Loucy (cell line): ENCODE data around the gene DCST1.
A peak's percentile ranks its signal among the peaks of the same experiment; 100 is the strongest.

ENCODE experiments used
- H2AFZ ChIP-seq: fragments of 200-600 bp; sonication (generic); 2 replicates; pipeline ENCODE4 v1.6.0; 2016; ENCODE audit warnings: antibody characterized with exemption, mild to moderate bottlenecking, low read length, moderate library complexity
- H3F3A ChIP-seq: fragments of 200-600 bp; 2 replicates; pipeline ENCODE4 v1.6.0; 2016; ENCODE audit warnings: antibody characterized with exemption, low read depth, mild to moderate bottlenecking
- H3K27me3 ChIP-seq: fragments of 200-600 bp; sonication (generic); 2 replicates; pipeline ENCODE4 v1.6.1; 2014; ENCODE audit warnings: low read length, mild to moderate bottlenecking; ENCODE audit not compliant: insufficient read depth, poor library complexity, severe bottlenecking
- H3K36me3 ChIP-seq: fragments of 200-600 bp; sonication (generic); 2 replicates; pipeline ENCODE4 v1.6.1; 2016; ENCODE audit warnings: low read length; ENCODE audit not compliant: insufficient read depth
- H3K4me1 ChIP-seq: fragments of 200-600 bp; sonication (generic); 2 replicates; pipeline ENCODE4 v1.5.1; 2014; ENCODE audit warnings: low read length, mild to moderate bottlenecking; ENCODE audit not compliant: insufficient read depth, poor library complexity, severe bottlenecking
- H3K4me2 ChIP-seq: fragments of 200-600 bp; sonication (generic); 2 replicates; pipeline ENCODE4 v1.6.0; 2014; ENCODE audit warnings: antibody characterized with exemption, low read length, low read depth, mild to moderate bottlenecking; ENCODE audit not compliant: poor library complexity, severe bottlenecking
- H3K4me3 ChIP-seq: fragments of 200-600 bp; sonication (generic); 2 replicates; pipeline ENCODE4 v1.5.1; 2014; ENCODE audit warnings: low read length, mild to moderate bottlenecking, mixed read lengths; ENCODE audit not compliant: poor library complexity, severe bottlenecking
- H3K79me2 ChIP-seq: fragments of 200-600 bp; sonication (generic); 2 replicates; pipeline ENCODE4 v1.6.1; 2014; ENCODE audit warnings: low read length; ENCODE audit not compliant: insufficient read depth
- H3K9ac ChIP-seq: fragments of 200-600 bp; sonication (generic); 2 replicates; pipeline ENCODE4 v1.6.0; 2014; ENCODE audit warnings: mild to moderate bottlenecking, low read depth, low read length, moderate library complexity; ENCODE audit not compliant: poor library complexity, severe bottlenecking
- H3K9me2 ChIP-seq: fragments of 200-600 bp; sonication (generic); replicated peaks from 2 replicates; pipeline ENCODE4 v1.6.1; 2016; ENCODE audit warnings: low read depth, low read length, mixed read lengths
- H3K9me3 ChIP-seq: fragments of 200-600 bp; sonication (generic); 2 replicates; pipeline ENCODE4 v1.6.1; 2014; ENCODE audit warnings: mild to moderate bottlenecking, antibody characterized with exemption, low read length, low read depth; ENCODE audit not compliant: insufficient read depth
- H4K20me1 ChIP-seq: fragments of 200-600 bp; sonication (generic); 2 replicates; pipeline ENCODE4 v1.6.0; 2014; ENCODE audit warnings: antibody characterized with exemption, low read length, mild to moderate bottlenecking; ENCODE audit not compliant: insufficient read depth, poor library complexity, severe bottlenecking
- EZH2phosphoT487 ChIP-seq: fragments of 200-600 bp; IDR thresholded peaks from 2 replicates; pipeline ENCODE4 v1.6.1; 2018; ENCODE audit warnings: antibody characterized with exemption, mild to moderate bottlenecking, moderate library complexity, borderline replicate concordance
- TF ChIP-seq, protein P1 (sequence below): fragments of 200-600 bp; sonication (generic); conservative IDR thresholded peaks from 2 replicates; pipeline ENCODE4 v1.5.1; 2014; ENCODE audit warnings: mild to moderate bottlenecking, antibody characterized with exemption, low read length

DCST1 gene

GRCh38 chr1:154992721-154993571 lies 40.7 kb upstream of the DCST1 start:
- H3K4me1 ChIP-seq: peaks cover 23% of the 10 kb centered on the region
- no peaks in the 10 kb centered on the region for H4K20me1 ChIP-seq
- no peak overlapping the region for H3K4me3 ChIP-seq
- no peak overlapping the region for H3K9ac ChIP-seq
- no peaks in the 10 kb centered on the region for H3K9me3 ChIP-seq
- H3F3A ChIP-seq: 0 out of 2 replicates have a peak, but pooled peaks cover 7% of the 10 kb centered on the region
- TF ChIP-seq, protein P1, sequence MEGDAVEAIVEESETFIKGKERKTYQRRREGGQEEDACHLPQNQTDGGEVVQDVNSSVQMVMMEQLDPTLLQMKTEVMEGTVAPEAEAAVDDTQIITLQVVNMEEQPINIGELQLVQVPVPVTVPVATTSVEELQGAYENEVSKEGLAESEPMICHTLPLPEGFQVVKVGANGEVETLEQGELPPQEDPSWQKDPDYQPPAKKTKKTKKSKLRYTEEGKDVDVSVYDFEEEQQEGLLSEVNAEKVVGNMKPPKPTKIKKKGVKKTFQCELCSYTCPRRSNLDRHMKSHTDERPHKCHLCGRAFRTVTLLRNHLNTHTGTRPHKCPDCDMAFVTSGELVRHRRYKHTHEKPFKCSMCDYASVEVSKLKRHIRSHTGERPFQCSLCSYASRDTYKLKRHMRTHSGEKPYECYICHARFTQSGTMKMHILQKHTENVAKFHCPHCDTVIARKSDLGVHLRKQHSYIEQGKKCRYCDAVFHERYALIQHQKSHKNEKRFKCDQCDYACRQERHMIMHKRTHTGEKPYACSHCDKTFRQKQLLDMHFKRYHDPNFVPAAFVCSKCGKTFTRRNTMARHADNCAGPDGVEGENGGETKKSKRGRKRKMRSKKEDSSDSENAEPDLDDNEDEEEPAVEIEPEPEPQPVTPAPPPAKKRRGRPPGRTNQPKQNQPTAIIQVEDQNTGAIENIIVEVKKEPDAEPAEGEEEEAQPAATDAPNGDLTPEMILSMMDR: peak; percentile 53
- no peak for TF ChIP-seq EZH2phosphoT487
- H3K36me3 ChIP-seq: no peaks in the 10 kb centered on the region
- no peak overlapping the region for H2AFZ ChIP-seq
- H3K4me2 ChIP-seq: no peak overlapping the region
- H3K9me2 ChIP-seq: no peaks in the 10 kb centered on the region
- H3K27me3 ChIP-seq: no peaks in the 10 kb centered on the region
- H3K79me2 ChIP-seq: no peaks in the 10 kb centered on the region

- no peak within 1 kb of the TSS for H3K4me3 ChIP-seq
- TF ChIP-seq EZH2phosphoT487: no peak
- TF ChIP-seq, protein P1: no peak
- H3K9me3 ChIP-seq: no peaks in the 10 kb centered on the region
- H4K20me1 ChIP-seq: no peaks in the 10 kb centered on the region
- H3K36me3 ChIP-seq: no peaks in the 10 kb centered on the region
- H3K4me2 ChIP-seq: no peak within 1 kb of the TSS
- no peaks in the 10 kb centered on the region for H3K27me3 ChIP-seq
- peaks cover 25% of the 10 kb centered on the region for H3K4me1 ChIP-seq
- H3K79me2 ChIP-seq: no peaks in the 10 kb centered on the region
- no peaks in the 10 kb centered on the region for H3K9me2 ChIP-seq
- H3K9ac ChIP-seq: no peak within 1 kb of the TSS
- H3F3A ChIP-seq: 0 out of 2 replicates have a peak, but pooled peaks cover 7% of the 10 kb centered on the region
- no peak within 1 kb of the TSS for H2AFZ ChIP-seq
These were observed 39.9 kb upstream of the DCST1 start, which contains the start of gene LENEP for GRCh38 chr1:154993572-154994268. TSS of gene LENEP (plus strand) at chr1:154993586. CDS start at chr1:154993608, 22 bp downstream.

GRCh38 chr1:154994269-154994587 lies 39.4 kb upstream of the DCST1 start:
- H3K9me2 ChIP-seq: no peaks in the 10 kb centered on the region
- H3K4me3 ChIP-seq: no peak overlapping the region
- no peak for TF ChIP-seq EZH2phosphoT487
- TF ChIP-seq, protein P1: no peak
- no peaks in the 10 kb centered on the region for H3K79me2 ChIP-seq
- H3F3A ChIP-seq: peaks cover 8% of the 10 kb centered on the region
- no peaks in the 10 kb centered on the region for H3K36me3 ChIP-seq
- H3K9me3 ChIP-seq: no peaks in the 10 kb centered on the region
- H3K4me2 ChIP-seq: no peak overlapping the region
- no peak overlapping the region for H3K9ac ChIP-seq
- no peaks in the 10 kb centered on the region for H4K20me1 ChIP-seq
- peaks cover 24% of the 10 kb centered on the region for H3K4me1 ChIP-seq
- H2AFZ ChIP-seq: no peak overlapping the region
- H3K27me3 ChIP-seq: no peaks in the 10 kb centered on the region
